ENCODE data around the gene ARMH3.

GRCh38 chr10:101894742-101895141, 161.2 kb downstream of the ARMH3 start:
- TF ChIP-seq CTCF (conservative IDR thresholded peaks at IDR 0.05; ENCODE audit: low read depth, low read length), result no peak
- TF ChIP-seq EZH2phosphoT487 (IDR thresholded peaks at IDR 0.05; ENCODE audit: borderline replicate concordance, low read length), result no peak
- no peak for TF ChIP-seq EZH2 (IDR thresholded peaks at IDR 0.05; ENCODE audit: low read length, unreplicated experiment)

Measured in PC-3 (cell line).